Activated CD4-positive, alpha-beta T cell treated with anti-CD3 and anti-CD28 coated beads, Interleukin-2, amount 50 U/mL, for 24 hours (primary cell): ENCODE data around the gene PRIMA1.

Experiments used
- DNase-seq, 2 donors: peaks; one replicate each; pipeline ENCODE4 v3.0.0-alpha.2; 2020; ENCODE audit warnings: low read depth in 1 of 2, low spot score in 1 of 2

The PRIMA1 gene

GRCh38 chr14:93713726-93714405 lies 74.4 kb downstream of the PRIMA1 start:
- no peak for DNase-seq

GRCh38 chr14:93712838-93713724 lies 75.2 kb downstream of the PRIMA1 start:
- no peak for DNase-seq

GRCh38 chr14:93712079-93712837 lies 76.0 kb downstream of the PRIMA1 start:
- no peak for DNase-seq

GRCh38 chr14:93709249-93709648 lies 79.0 kb downstream of the PRIMA1 start:
- DNase-seq, result no peak

- no peak for DNase-seq
Observed at GRCh38 chr14:93708800-93709199, 79.5 kb downstream of the PRIMA1 start.

- DNase-seq, result no peak
Observed at GRCh38 chr14:93708311-93708734, 80.0 kb downstream of the PRIMA1 start.

GRCh38 chr14:93707475-93707874 lies 80.8 kb downstream of the PRIMA1 start:
- DNase-seq, result no peak

- no peak for DNase-seq
Observed at GRCh38 chr14:93706360-93706955, 81.8 kb downstream of the PRIMA1 start.

- no peak for DNase-seq
Observed at GRCh38 chr14:93705513-93706156, 82.7 kb downstream of the PRIMA1 start.

- DNase-seq, result no peak
Observed at GRCh38 chr14:93703941-93704340, 84.3 kb downstream of the PRIMA1 start.

- DNase-seq, result no peak
Observed at GRCh38 chr14:93702946-93703345, 85.3 kb downstream of the PRIMA1 start.

- no peak for DNase-seq
Observed at GRCh38 chr14:93701562-93701961, 86.7 kb downstream of the PRIMA1 start.

GRCh38 chr14:93700928-93701327 lies 87.4 kb downstream of the PRIMA1 start:
- DNase-seq, result no peak

GRCh38 chr14:93693914-93694313 lies 94.4 kb downstream of the PRIMA1 start:
- DNase-seq, result no peak

GRCh38 chr14:93691042-93691780 lies 97.1 kb downstream of the PRIMA1 start:
- no peak for DNase-seq

- DNase-seq, result no peak
Observed at GRCh38 chr14:93690146-93690545, 98.1 kb downstream of the PRIMA1 start.

- no peak for DNase-seq
Observed at GRCh38 chr14:93688820-93689219, 99.5 kb downstream of the PRIMA1 start.

GRCh38 chr14:93688239-93688666 lies 100.0 kb downstream of the PRIMA1 start:
- no peak for DNase-seq

GRCh38 chr14:93686268-93686667 lies 102.0 kb downstream of the PRIMA1 start:
- DNase-seq, result no peak
